IPS-18c (cell line): ENCODE measurements around the gene PLTP.
A peak's percentile ranks its signal among the peaks of the same experiment; 100 is the strongest.

Source experiments
- H3K4me3 ChIP-seq: 2 replicates; pipeline ENCODE4 v1.7.0; 2013; ENCODE audit warnings: low read depth, mild to moderate bottlenecking, low read length, moderate library complexity; ENCODE audit not compliant: insufficient read depth
- H3K9me3 ChIP-seq: one replicate; pipeline ENCODE4 v1.6.1; 2013; ENCODE audit warnings: mild to moderate bottlenecking, low read length, moderate library complexity; ENCODE audit not compliant: control insufficient read depth, insufficient read depth

PLTP gene

DNA sequence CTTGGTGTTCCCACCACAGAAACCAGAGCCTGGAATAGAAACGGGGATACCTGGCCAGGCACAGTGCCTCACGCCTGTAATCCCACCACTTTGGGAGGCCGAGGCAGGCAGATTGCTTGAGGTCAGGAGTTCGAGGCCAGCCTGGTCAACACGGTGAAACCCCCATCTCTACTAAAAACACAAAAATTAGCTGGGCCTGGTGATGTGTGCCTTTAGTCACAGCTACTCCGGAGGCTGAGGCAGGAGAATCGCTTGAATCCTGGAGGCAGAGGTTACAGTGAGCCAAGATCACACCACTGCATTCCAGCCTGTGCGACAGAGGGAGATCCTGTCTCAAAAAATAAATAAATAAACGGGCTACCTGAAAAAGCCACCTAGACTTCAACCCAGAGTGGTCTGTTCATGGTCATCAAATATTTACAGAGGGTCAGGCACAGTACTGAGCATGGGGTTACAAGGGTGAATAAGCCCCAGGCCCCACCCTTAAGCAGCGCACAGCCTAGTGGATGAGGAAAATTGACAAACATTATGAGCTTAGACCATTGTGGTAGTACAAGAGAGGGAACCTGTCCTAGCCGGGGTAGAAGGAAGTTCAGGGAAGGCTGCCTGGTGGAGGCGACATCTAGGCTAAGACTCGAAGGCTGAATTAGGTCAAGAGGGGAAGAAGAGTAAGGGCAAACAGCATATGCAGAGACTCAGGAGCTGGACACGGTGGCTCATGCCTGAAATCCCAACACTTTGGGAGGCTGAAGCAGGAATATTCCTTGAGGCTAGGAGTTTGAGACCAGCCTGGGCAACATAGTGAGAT is 15.3 kb upstream of the PLTP start:
- Histone ChIP-seq H3K9me3 (no peaks in the 10 kb centered on the region), H3K4me3 (no peak overlapping the region)

DNA sequence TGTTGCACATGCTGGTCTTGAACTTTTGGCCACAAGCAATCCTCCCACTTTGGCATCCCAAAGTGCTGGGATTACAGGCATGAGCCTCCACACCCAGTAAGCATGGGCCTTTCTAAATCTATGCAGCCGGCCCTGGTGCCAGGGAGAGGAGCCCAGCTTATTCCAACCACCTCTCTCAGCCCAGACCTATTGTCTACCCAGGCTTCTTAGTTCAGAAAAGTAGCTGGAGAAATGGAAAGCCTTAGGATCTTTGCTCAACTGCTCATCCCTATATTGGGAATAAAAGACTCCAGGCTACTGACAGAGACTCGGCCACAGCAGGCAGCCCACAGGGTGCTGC is 14.7 kb upstream of the PLTP start:
- Histone ChIP-seq H3K4me3 (no peak overlapping the region), H3K9me3 (no peaks in the 10 kb centered on the region)

DNA sequence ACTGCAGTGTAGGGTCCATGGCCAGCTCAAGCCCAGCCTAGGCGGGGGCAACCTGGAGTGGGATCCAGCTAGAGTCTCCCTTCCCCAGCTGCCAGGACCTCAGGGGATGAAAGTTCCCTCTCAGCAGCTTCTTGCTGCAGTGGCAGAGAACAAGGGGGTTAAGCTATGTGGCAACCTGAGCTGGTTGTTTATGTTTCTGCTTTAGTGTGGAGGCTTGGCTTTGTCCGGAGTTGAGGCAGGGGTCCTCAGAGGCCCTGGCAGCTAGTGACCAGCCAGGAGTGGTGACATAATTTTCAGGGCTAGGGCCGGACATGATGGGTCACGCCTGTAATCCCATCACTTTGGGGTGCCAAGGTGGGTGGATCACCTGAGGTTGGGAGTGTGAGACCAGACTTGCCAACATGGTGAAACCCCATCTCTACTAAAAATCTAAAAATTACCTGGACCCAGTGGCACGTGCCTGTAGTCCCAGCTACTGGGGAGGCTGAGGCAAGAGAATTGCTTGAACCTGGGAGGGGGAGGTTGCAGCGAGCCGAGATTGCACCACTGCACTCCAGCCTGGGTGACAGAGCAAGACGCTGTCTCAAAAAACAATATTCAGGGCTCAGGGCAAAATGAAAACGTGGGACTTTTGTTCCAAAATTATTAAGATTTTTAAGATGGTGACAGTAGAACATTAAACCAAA is 14.0 kb upstream of the PLTP start:
- Histone ChIP-seq H3K4me3 (no peak overlapping the region), H3K9me3 (no peaks in the 10 kb centered on the region)

DNA sequence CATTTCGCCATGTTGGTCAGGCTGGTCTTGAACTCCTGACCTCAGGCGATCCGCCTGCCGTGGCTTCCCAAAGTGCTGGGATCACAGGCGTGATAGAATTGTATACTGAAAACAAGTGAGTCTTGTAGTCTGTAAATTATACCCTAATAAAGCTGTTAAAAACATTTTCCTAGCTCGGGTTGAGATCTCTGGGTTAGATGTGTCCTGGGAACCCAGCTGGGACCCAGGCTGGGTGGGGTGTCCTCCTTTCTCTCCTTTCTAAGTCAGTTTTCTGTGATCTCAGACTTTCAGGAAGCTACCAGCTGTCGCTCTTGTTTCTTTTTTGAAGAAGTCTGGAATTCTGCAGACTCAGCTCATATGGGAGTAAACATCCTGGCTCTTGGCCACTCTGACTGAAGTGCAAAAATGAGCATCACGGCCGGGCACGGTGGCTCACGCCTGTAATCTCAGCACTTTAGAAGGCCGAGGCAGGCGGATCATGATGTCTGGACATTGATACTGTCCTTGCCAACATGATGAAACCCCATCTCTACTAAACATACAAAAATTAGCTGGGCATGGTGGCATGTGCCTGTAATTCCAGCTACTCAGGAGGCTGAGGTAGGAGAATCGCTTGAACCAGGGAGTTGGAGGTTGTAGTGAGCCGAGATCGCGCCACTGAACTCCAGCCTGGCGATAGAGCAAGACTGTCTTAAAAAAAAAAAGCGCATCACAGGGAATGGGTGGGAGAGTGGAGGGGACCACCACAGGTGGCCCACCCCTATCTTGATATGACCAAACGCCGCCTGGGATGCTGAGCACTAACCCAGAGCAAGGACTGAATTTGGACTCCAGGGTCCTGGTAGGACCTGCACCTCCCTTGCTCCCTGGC is 12.7 kb upstream of the PLTP start:
- Histone ChIP-seq H3K4me3 (no peak overlapping the region), H3K9me3 (no peaks in the 10 kb centered on the region)

DNA sequence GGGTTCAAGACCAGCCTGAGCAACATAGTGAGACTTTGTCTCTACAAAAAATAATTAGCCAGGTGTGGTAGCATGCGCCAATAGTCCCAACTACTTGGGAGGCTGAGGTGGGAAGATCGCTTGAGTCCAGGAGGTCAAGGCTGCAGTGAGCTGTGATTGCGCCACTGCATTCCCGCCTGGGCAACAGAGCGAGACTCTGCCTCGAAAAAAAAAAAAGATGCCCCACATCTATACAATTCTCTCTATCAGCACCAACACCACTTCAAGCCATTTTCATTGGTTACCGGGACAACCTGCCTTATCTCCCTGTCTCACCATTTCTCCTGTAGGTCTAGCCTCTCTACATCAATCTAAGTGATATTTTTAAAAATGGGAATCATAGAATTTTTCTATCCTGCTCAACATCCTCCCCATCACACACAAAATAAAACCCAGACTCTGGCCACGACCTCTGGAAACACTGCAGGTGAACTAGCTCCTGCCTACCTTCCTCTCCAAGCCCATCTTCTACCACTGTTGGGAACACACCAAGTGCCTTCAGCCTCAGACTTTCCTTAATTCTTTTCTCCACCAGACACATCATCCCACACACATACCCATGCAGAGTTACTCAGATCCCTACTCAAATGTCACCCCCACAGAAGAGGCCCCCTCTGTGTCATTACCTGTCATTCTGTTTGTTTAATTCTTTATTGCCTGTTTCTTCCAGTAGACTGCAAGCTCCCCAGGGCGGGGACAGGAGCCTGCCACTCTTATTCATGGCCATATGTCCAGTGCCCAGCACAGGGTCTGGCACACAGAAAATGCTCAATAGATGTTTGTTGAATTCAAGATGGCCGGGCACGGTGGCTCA is 9.6 kb upstream of the PLTP start:
- Histone ChIP-seq H3K4me3 (no peak overlapping the region), H3K9me3 (no peaks in the 10 kb centered on the region)

DNA sequence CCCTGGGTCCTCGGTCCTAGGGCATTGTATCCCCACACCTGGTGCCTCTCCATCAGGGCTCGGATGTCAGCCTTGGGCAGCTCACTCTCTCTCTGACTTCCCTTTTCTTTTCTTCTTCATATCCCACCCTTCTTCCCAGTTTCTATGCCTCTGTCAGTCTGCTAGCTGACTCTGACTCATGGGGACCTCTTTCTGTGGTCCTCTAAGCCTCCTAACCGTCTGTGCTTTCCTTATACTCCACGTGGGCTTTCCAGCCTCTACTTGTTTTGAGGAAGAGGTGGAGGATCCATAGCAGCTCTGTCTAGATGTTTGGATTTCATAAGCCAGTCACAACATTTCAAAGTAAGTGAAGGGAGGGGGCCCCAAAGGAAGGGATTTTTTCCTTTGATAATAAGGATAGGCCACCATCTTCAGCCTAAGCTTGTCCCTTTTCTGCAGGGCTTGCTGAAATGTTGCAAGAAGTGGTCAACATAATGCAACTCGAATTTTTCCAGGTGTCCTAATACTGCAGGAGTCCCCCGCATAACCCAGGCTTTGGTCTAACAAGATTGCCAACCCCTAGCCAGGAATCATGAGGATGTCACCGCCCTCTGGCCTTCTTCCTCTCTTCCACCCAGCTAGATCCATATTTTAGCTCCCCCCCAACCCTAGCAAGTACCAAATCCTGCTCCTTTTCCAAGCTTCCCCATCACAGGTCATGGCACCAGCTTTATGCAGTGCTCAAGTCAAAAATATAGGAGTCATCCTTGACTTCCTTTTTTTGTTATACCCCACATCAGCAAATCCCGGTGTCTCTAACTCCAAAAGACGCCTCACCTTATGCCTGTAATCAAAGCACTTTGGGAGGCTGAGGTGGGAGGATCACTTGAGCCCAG is 8.7 kb upstream of the PLTP start:
- no peaks in the 10 kb centered on the region for H3K9me3 ChIP-seq
- no peak overlapping the region for H3K4me3 ChIP-seq

DNA sequence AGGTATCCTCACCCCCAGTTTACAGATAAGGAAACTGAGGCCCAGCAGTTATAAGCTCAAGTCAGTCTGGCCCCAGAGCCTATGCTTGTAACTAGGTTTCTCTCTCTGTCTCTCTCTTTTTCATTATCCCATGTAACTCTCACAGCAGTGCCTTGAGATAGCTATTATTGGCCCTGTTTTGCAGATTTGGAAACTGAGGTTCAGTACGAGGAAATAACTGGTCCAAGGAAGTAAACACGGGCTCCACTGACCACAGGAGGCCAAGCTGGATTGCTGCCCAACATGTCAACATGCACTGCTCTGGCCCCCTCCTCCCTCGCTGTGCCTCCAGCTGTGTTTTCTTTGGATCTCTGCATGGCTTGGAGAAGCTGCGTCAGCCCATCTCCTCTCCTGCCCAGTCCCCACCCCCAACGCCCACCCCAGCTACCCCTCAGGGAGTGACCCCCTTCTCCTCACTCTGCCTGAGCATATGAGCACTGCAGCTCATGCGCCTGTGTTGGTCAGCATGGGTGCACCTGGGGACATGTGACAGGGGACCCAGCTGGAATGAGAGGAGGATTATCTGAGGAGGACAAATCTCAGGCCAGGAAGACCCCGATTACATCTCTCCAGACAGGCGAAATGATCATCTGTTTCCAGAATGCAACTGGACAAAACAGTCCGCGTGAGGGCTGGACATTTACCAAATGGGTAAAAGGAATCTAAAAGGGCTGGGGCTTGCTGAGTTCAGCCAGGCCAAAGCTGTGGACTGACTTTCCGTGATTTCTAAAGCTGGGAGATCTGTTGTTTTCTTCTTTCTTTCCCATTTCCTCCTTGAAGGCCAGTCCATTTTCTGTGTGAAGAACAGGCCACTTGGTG is 7.8 kb upstream of the PLTP start:
- H3K9me3 ChIP-seq: no peaks in the 10 kb centered on the region
- H3K4me3 ChIP-seq: no peak overlapping the region

DNA sequence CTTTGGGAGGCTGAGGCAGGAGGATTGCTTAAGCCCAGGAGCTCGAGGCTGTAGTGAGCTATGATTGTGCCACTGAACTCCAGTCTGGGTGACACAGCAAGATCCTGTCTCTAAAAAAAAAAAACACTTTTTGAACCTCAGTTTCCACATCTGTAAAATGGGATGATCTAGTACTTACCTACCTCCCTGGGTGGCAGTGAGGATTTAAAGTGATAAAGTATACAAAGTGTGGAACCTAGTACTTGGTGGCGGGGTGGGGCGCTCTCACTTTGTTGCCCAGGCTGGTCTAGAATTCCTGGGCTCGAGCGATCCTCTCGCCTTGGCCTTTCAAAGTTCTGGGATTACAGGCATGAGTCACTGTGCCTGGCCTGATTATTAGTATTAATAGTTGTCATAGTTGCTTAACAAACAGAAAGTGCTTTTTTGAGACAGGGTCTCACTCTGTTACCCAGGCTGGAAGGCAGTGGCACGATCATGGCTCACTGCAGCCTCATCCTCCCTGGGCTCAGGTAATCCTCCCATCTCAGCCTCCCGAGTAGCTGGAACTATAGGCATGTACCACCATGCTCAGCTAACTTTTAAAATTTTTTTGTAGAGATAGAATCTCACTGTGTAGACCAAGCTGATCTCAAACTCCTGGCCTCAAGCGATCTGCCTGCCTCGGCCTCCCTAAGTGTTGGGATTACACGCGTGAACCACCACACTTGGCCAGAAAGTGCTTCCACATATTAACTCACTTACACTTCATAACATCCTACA is 7.0 kb upstream of the PLTP start:
- no peaks in the 10 kb centered on the region for H3K9me3 ChIP-seq
- no peak overlapping the region for H3K4me3 ChIP-seq

DNA sequence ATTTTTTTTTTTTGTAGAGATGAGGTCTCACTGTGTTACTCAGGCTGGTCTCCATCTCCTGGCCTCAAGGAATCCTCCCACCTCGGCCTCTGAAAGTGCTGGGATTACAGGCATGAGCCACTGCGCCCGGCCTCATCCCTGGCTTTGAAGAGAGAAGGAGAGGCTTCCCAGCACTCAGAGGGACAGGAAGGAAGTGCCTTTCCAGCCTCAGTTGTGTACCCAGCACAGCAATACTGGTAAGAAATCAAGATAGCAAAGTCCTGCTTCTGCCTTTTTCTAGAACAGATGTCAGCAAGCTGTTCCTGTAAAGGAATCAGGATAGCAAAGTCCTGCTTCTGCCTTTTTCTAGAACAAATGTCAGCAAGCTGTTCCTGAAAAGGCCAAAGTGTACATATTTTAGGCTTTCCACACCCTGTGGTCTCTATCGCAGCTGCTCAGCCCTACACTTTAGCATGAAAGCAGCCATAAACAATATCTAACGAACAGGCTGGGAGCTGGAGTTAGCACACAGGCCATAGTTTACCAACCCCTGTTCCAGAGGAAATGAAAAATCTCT is 6.3 kb upstream of the PLTP start:
- Histone ChIP-seq H3K4me3 (no peak overlapping the region), H3K9me3 (no peaks in the 10 kb centered on the region)

DNA sequence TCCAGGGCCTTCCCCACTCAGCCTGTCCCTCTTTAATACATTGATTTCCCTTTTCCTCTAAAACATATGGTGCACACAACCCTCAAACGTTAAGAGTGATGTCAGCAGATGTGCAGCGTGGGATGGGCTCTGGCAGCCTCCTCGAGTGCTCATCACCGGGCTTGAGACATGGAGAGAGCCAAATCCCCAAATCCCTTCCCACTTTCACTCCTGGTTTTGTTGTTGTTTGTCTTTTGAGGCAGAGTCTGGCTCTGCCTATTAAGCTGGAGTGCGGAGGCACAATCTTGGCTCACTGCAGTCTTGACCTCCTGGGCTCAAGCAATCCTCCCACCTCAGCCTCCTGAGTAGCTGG is 5.8 kb upstream of the PLTP start:
- Histone ChIP-seq H3K4me3 (no peak overlapping the region), H3K9me3 (no peaks in the 10 kb centered on the region)

DNA sequence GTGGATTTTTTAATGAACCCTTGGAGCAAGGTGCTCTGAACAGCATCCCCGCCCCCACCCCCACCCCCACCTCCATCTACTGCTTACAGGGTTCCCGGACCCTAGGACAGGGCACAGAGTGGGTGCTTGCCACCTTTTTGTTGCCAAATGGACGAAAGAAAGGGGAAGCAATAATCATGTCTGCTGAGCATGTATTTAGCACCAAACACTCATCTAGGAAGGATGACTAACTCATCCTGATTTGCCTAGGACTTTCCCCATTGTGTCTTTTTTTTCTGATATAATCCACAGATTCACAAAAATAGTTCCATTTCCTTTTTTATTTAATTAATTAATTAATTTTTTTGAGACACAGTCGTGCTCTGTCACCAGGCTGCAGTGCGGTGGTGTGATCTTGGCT is 1.2 kb upstream of the PLTP start:
- no peak overlapping the region for H3K4me3 ChIP-seq
- no peaks in the 10 kb centered on the region for H3K9me3 ChIP-seq

DNA sequence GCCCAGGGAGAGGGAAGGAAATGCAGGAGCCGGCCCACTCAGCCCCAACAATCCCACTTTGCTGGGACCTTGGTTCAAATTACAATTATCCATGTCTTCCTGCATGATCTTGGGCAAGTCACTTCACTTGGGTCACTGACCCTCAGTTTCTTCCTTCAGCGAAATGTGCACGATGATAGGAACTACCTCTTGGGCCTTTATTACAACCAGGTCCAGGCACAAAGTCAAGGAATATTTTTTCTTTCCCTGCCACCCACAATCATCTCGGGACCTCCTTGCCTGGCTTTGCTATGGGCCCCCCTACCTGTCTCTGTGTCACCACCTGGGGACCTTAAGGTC is 358 bp upstream of the PLTP start:
- Histone ChIP-seq H3K9me3 (no peaks in the 10 kb centered on the region), H3K4me3 (peak overlapping the region; percentile 65)

DNA sequence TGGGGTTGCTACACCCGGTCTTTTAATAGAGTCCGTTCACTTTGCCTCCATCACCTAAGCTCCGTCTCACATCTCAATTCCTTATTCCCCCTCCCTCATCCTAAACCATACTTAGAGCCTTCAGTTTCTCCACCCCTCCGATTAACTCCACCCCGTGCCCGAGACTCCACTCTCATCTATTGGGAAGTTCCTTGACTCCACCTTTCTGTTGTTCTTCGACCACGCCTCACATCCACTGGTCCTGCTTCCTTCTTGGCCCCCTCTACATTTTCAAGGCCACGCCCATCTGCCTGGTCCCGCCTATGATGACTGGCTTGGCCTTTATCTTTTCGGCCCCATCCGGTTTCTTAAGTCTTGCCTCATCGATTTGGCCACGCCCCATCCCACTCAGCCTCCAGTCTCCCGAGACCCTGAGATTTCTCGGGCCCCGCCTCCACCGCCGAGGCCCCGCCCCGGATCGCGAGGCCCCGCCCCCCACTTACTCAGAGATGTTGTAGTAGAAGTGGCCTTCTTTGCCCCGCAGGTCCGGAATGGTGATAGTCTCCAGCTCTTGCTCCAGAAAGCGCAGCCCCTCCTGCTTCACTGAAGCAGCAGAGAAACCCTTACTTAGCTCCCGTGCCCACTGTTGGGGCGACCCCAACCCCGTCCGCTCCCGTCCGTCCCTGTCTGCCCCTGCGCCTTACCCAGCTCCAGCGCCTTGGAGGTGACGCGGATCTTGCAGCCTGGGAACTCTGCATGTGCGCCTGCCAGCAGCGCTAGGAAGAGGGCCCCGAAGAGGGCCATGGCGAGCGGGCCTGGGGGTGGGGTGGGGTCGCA is 1.1 kb downstream of the PLTP start:
- Histone ChIP-seq H3K4me3 (peak overlapping the region; percentile 65), H3K9me3 (no peaks in the 10 kb centered on the region)
